GM12801 (cell line): ENCODE measurements around the gene PCDHB16.
"Not testable (repeated sequence)": the region's sequence is repeated elsewhere in the genome, so short reads cannot be mapped to it uniquely, and the experiment has no call there.

ENCODE experiments used
- TF ChIP-seq, protein P1 (sequence below): IDR thresholded peaks from one replicate; pipeline ENCODE4 v1.5.1; 2011; ENCODE audit warnings: control low read depth; ENCODE audit not compliant: insufficient read length; ENCODE audit errors: extremely low read depth

PCDHB16 gene

DNA sequence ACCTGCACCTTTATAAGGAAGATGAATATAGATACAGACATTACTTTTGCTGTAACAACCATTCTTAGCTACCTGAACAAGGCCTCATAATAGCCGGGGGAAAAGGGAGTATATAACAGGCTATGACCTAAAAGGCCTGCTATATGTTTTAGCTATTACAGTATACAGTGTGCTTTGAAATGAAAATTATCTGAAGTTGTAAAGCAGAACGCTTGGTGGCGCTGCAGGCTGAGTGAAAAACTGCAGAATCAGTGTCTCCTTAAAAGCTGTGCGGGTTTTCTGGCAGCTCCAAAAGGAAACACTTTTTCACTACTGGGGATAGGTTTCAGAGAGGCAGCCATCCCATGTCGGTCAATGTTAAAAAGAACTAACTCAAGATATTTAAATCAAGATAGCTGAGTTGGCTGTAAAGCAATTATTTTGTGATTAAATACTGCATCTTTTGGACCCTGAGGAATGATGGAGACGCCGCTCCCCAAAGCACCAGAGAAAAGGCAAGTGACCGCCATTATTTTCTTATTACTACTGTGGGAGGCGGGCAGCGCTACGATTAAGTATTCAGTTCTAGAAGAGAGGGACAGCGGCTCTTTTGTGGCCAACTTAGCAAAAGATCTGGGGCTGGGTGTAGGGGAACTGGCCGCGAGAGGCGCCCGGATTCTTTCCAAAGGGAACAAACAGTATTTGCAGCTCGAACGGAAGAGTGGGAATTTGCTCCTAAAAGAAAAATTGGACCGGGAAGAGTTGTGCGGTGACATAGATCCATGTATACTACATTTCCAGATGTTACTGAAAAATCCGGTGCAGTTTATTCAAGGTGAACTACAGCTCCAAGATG is 26.4 kb upstream of the PCDHB16 start:
- TF ChIP-seq, protein P1, sequence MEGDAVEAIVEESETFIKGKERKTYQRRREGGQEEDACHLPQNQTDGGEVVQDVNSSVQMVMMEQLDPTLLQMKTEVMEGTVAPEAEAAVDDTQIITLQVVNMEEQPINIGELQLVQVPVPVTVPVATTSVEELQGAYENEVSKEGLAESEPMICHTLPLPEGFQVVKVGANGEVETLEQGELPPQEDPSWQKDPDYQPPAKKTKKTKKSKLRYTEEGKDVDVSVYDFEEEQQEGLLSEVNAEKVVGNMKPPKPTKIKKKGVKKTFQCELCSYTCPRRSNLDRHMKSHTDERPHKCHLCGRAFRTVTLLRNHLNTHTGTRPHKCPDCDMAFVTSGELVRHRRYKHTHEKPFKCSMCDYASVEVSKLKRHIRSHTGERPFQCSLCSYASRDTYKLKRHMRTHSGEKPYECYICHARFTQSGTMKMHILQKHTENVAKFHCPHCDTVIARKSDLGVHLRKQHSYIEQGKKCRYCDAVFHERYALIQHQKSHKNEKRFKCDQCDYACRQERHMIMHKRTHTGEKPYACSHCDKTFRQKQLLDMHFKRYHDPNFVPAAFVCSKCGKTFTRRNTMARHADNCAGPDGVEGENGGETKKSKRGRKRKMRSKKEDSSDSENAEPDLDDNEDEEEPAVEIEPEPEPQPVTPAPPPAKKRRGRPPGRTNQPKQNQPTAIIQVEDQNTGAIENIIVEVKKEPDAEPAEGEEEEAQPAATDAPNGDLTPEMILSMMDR, result no peak

DNA sequence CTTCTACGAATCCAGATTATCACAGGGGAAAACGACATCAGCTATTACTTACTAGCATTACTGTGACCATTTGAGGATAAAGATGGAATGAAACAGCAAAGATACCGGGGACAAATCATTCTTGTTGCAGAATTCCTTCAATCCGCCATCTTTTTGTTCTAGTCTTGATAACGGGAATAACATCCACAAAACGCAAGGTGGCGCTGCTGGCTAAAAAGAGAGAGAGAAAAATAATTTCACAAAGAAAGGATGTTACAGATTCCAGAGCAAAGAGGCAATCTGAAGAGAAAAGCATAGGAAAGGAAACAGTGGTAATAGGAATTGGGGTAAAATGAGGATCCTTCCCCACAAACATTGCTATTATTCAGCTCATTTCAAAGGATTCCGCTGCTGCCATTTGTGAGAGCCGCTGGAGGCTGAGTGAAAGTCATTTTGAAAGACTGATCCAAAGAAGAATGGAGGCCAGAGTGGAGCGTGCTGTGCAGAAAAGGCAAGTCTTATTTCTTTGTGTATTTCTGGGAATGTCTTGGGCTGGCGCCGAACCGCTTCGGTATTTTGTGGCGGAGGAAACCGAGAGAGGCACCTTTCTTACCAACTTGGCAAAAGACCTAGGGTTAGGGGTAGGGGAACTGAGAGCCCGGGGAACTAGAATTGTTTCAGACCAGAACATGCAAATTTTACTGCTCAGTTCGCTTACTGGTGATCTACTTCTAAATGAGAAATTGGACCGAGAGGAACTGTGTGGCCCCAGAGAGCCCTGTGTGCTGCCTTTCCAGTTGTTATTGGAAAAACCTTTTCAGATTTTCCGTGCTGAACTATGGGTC is 9.6 kb upstream of the PCDHB16 start, which contains the start of gene PCDHB7:
TSS of gene PCDHB7 (plus strand) at position 264 of the 824 bp plus-strand sequence. CDS start at position 456, 192 bp downstream.
- TF ChIP-seq, protein P1, result no peak

DNA sequence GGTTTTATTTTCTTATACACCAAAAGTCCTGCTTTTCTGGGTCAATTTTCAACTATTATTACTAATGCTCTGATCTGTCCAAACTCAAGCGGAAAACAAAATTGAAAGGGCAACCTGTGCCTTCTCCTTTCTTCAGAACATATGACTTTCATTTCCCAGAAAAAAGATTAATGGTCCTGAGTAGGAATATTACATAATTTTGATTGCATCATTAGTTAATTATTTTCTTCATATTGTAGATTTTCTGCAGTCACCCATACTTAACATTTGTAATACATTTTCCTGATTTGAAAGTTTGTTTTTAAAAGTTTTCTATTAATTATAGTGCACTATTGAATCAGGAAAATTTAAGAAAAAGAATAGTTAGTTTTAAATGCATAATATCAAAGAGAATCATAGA is 6.3 kb upstream of the PCDHB16 start:
- TF ChIP-seq, protein P1, result no peak

DNA sequence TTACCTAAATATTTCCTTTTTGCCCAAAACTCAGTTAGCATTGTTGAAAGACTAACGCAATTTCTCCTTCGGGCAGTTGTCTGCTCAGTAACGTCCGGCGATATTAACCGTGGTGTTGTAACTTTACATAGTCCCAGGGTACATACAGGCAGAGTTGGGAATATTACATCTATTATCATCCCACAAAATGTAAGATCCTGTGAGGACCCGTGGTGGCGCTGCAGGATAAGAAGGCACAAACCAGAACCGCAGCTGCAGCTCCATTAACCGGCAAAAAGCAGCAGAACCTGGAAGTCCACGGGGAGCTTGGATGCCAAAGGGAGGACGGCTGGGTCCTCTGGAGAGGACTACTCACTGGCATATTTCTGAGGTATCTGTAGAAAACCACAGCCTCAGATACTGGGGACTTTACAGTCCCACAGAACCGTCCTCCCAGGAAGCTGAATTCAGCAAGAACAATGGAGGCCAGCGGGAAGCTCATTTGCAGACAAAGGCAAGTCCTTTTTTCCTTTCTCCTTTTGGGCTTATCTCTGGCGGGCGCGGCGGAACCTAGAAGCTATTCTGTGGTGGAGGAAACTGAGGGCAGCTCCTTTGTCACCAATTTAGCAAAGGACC is 4.5 kb upstream of the PCDHB16 start, which contains the start of gene PCDHB8:
TSS of gene PCDHB8 (plus strand) at position 214 of the 615 bp plus-strand sequence. CDS start at position 459, 245 bp downstream.
- TF ChIP-seq, protein P1, result not testable (repeated sequence)

DNA sequence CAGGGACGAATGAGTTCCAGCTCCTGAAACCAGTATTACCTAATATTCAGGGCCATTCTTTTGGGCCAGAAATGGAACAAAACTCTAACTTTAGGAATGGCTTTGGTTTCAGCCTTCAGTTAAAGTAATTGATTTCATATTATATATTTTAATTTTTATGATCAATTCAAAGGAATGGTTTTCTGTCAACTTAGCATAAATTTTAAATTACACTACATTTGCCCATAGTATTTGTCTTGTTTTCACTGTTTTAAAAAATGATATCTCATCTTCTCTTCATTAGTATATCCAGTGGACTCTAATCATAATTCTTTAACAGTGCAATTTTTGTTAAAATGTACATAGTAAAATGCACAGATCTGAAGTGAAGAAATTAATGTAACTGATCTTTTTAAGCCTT is 1.9 kb upstream of the PCDHB16 start:
- TF ChIP-seq, protein P1, result no peak

DNA sequence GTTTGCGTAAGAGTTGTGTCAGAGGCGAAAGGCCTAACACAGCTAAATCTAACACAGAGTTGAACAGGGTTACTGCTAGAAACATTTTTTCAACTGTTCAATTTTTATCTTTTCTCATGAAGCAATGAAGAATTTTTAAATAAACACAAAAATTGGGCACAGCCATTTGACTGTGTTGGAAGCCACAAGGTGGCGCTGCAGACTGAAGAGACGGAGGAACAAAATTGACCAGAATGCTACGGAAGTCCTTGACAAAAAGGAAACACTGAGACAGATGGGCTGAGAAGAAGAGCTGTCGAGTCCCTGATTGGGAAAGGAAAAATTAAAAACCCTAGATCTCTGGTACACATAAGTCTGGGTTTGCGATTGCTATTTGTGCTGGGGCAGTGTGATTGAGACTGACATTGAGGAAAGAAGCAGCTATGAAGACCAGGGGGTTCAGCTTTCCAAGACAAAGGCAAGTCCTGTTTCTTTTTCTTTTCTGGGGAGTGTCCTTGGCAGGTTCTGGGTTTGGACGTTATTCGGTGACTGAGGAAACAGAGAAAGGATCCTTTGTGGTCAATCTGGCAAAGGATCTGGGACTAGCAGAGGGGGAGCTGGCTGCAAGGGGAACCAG is 4.8 kb downstream of the PCDHB16 start, which contains the start of gene PCDHB9:
TSS of gene PCDHB9 (plus strand) at position 265 of the 616 bp plus-strand sequence. CDS start at position 423, 158 bp downstream.
- TF ChIP-seq, protein P1, result no peak
